GM12878 (cell line): Measurements from ENCODE around the gene CHIA. TPM values are rescaled to one million over a fixed set of nuclear protein-coding genes. Genes with fewer than 3 reads are reported as not detected.

Source experiments
- ATAC-seq: fragments of 200-7000 bp; cut with Tn5 transposase; 3 replicates; pipeline ENCODE4 v1.9.1; 2020; ENCODE audit warnings: mild to moderate bottlenecking, moderate library complexity
- BruUV-seq: library from RNA; stranded (reverse); fragments of 400-500 nt; replicated peaks from 2 replicates; lab custom pipeline; 2021; lab: Mats Ljungman, UMichigan
- CTCF ChIA-PET: fragments of 300-600 bp; sonication (Branson Sonifier 250); formaldehyde crosslinking; extraction: SDS; loops from one replicate; lab custom pipeline; 2021; ENCODE audit warnings: inconsistent platforms; lab: Yijun Ruan, JAX
- POLR2A ChIA-PET: fragments of 350-600 bp; formaldehyde crosslinking; extraction: SDS; loops from one replicate; lab custom pipeline; 2021; ENCODE audit warnings: inconsistent platforms; lab: Charles Lee
- RAD21 ChIA-PET: fragments of 300-600 bp; sonication (Branson Sonifier 250); formaldehyde crosslinking; loops from one replicate; lab custom pipeline; 2023; ENCODE audit warnings: antibody characterized with exemption; ENCODE audit not compliant: unreplicated experiment; lab: Charles Lee
- SMC1A ChIA-PET: fragments of 300-600 bp; sonication (Branson Sonifier 250); formaldehyde crosslinking; loops from one replicate; lab custom pipeline; 2023; ENCODE audit not compliant: unreplicated experiment, uncharacterized antibody; lab: Charles Lee
- DNase-seq: peaks from one replicate; pipeline ENCODE4 v3.0.0-alpha.2; 2011; ENCODE audit warnings: low read depth, low spot score
- FAIRE-seq: peaks from 3 replicates; lab custom pipeline; 2011; peaks lifted over from hg19 to GRCh38; lab: Jason Lieb, UNC
- H2AFZ ChIP-seq: 2 replicates; pipeline ENCODE4 v1.6.0; 2011; ENCODE audit warnings: low read depth, low read length, control low read depth; ENCODE audit not compliant: control insufficient read depth
- H3K27ac ChIP-seq: 2 replicates; pipeline ENCODE4 v1.5.1; 2011; ENCODE audit warnings: control low read depth; ENCODE audit not compliant: control insufficient read depth, insufficient read depth
- H3K27me3 ChIP-seq, 2 experiments: replicated peaks in 1 of 2; 2 replicates each; pipeline versions ENCODE4 v1.6.0 to v1.6.1; 2011; ENCODE audit warnings: low read length in 1 of 2; ENCODE audit not compliant: control insufficient read depth in 2 of 2, insufficient read depth in 2 of 2
- H3K36me3 ChIP-seq, 2 experiments: 2 replicates each; pipeline ENCODE4 v1.5.1; 2011; ENCODE audit warnings: low read length in 1 of 2; ENCODE audit not compliant: control insufficient read depth in 2 of 2, insufficient read depth in 2 of 2
- H3K4me1 ChIP-seq: 2 replicates; pipeline ENCODE4 v1.6.1; 2011; ENCODE audit warnings: mild to moderate bottlenecking, low read length, moderate library complexity, mixed read lengths; ENCODE audit not compliant: control insufficient read depth, insufficient read depth
- H3K4me2 ChIP-seq: 2 replicates; pipeline ENCODE4 v1.6.0; 2011; ENCODE audit warnings: control low read depth; ENCODE audit not compliant: control insufficient read depth, insufficient read depth
- H3K4me3 ChIP-seq: fragments of 200-600 bp; sonication (generic); 2 replicates; pipeline ENCODE4 v1.5.1; 2016
- H3K79me2 ChIP-seq: 2 replicates; pipeline ENCODE4 v1.6.0; 2011; ENCODE audit warnings: low read length; ENCODE audit not compliant: control insufficient read depth, insufficient read depth
- H3K9ac ChIP-seq: 2 replicates; pipeline ENCODE4 v1.8.0; 2011; ENCODE audit warnings: low read length, control low read depth, mixed read lengths; ENCODE audit not compliant: control insufficient read depth, insufficient read depth
- H3K9me3 ChIP-seq: replicated peaks from 3 replicates; pipeline ENCODE4 v1.5.1; 2011; ENCODE audit warnings: mild to moderate bottlenecking, low read length; ENCODE audit not compliant: control insufficient read depth, insufficient read depth
- H4K20me1 ChIP-seq: 2 replicates; pipeline ENCODE4 v1.6.0; 2011; ENCODE audit not compliant: control insufficient read depth, insufficient read depth
- BRCA1 ChIP-seq: IDR thresholded peaks from 2 replicates; pipeline ENCODE4 v1.6.1; 2011; ENCODE audit warnings: low read depth, low read length, improper control_type of control experiment
- CEBPB ChIP-seq, 2 experiments: fragments of 150-350 bp in 1 of 2; IDR thresholded peaks; 2 replicates each; pipeline ENCODE4 v1.6.1; 2012 to 2014; ENCODE audit warnings: low read depth in 2 of 2, low read length in 2 of 2, borderline replicate concordance in 1 of 2, inconsistent platforms in 1 of 2
- EP300 ChIP-seq, 2 experiments: fragments of 150-350 bp in 1 of 2; IDR thresholded peaks; 2 replicates each; pipeline ENCODE4 v1.6.1; 2011 to 2012; ENCODE audit warnings: low read depth in 2 of 2, low read length in 2 of 2, borderline replicate concordance in 1 of 2, improper control_type of control experiment in 1 of 2, inconsistent platforms in 1 of 2; ENCODE audit not compliant: control insufficient read depth in 1 of 2
- LARP7 ChIP-seq: fragments of 450-650 bp; IDR thresholded peaks from 2 replicates; pipeline ENCODE4 v1.6.1; 2017; ENCODE audit warnings: mild to moderate bottlenecking
- NFYA ChIP-seq: IDR thresholded peaks from 2 replicates; pipeline ENCODE4 v1.6.1; 2011; ENCODE audit warnings: low read depth, mild to moderate bottlenecking, low read length, improper control_type of control experiment, borderline replicate concordance
- NFYB ChIP-seq: IDR thresholded peaks from 2 replicates; pipeline ENCODE4 v1.6.1; 2011; ENCODE audit warnings: low read depth, mild to moderate bottlenecking, low read length, improper control_type of control experiment, moderate library complexity; ENCODE audit not compliant: insufficient read depth
- RFX5 ChIP-seq: IDR thresholded peaks from 2 replicates; pipeline ENCODE4 v1.6.1; 2011; ENCODE audit warnings: low read depth, low read length, improper control_type of control experiment
- SUPT20H ChIP-seq: IDR thresholded peaks from 2 replicates; pipeline ENCODE4 v1.6.1; 2011; ENCODE audit warnings: low read depth, mild to moderate bottlenecking, low read length, moderate library complexity, borderline replicate concordance; ENCODE audit not compliant: control insufficient read depth
- YY1 ChIP-seq: IDR thresholded peaks from 2 replicates; pipeline ENCODE4 v1.6.1; 2011; ENCODE audit warnings: low read depth, mild to moderate bottlenecking, low read length
- ZNF217 ChIP-seq: fragments of 450-650 bp; IDR thresholded peaks from 2 replicates; pipeline ENCODE4 v1.6.1; 2017; ENCODE audit warnings: antibody characterized with exemption, mild to moderate bottlenecking
- ZZZ3 ChIP-seq: IDR thresholded peaks from 2 replicates; pipeline ENCODE4 v1.6.1; 2011; ENCODE audit warnings: low read depth; ENCODE audit not compliant: control insufficient read depth, insufficient read length
- WGBS: methylation state at CpG from one replicate; pipeline ENCODE4 v1.1.6; 2016; ENCODE audit warnings: low lambda C conversion rate; ENCODE audit not compliant: insufficient replicate concordance, insufficient coverage; ENCODE audit errors: missing lambda C conversion rate; 5-methylcytosine and 5-hydroxymethylcytosine counted together
- in situ Hi-C: fragments of 300-500 bp; cut with MboI; formaldehyde crosslinking; loops from 9 replicates; pipeline ENCODE4 v1.14.3; 2018; ENCODE audit warnings: mixed read lengths
- intact Hi-C: fragments of 100-400 bp; cut with micrococcal nuclease; formaldehyde crosslinking; loops from one replicate; pipeline ENCODE4 v1.14.2; 2022; ENCODE audit not compliant: unreplicated experiment
- polyA plus RNA-seq, 11 experiments: library from polyadenylated mRNA; depleted of rRNA in 4 of 11; unstranded in 6 of 11; stranded (reverse) in 5 of 11; fragments of >200 nt; fragmentation: Nextera tagmentation in 4 of 11; fragmentation: Illumina TruSeq in 1 of 11; extraction: Ambion mirVana in 4 of 11; extraction: Trizol in 1 of 11; gene quantifications; 1 replicate in 1 of 11; 2 replicates in 10 of 11; pipeline versions ENCODE4 v1.2.1 to v1.2.3, GENCODE V29; 2011 to 2016; ENCODE audit warnings: inconsistent platforms in 2 of 11, missing spikeins in 2 of 11, low read depth in 1 of 11
- total RNA-seq, 4 experiments: library from RNA; depleted of rRNA in 3 of 4; stranded (reverse); fragments of >200 nt in 3 of 4; fragmentation: Illumina TruSeq in 1 of 4; extraction: Trizol in 1 of 4; gene quantifications; 2 replicates each; pipeline versions ENCODE4 v1.2.1 to v1.2.3, GENCODE V29; 2013 to 2021
- TF ChIP-seq, protein P1 (sequence below): IDR thresholded peaks from 2 replicates; pipeline ENCODE4 v1.6.1; 2012; ENCODE audit warnings: improper control_type of control experiment, low read depth, low read length; ENCODE audit not compliant: insufficient replicate concordance
- TF ChIP-seq, protein P2 (sequence below): IDR thresholded peaks from 2 replicates; pipeline ENCODE4 v1.6.1; 2011; ENCODE audit warnings: borderline replicate concordance, low read depth, mild to moderate bottlenecking, moderate library complexity, mixed read lengths, low read length; ENCODE audit not compliant: insufficient read depth; ENCODE audit errors: extremely low read length
- TF ChIP-seq, protein P3 (sequence below): fragments of 450-650 bp; IDR thresholded peaks from 2 replicates; pipeline ENCODE4 v1.6.1; 2017; ENCODE audit warnings: mild to moderate bottlenecking, low read depth, inconsistent platforms; ENCODE audit not compliant: poor library complexity, severe bottlenecking

CHIA gene
- total and polyA plus RNA-seq, 10 of the 15 experiments (the other 5 are each of a cell fraction or from before 2014, with no cell fraction given), result 0.21 TPM; not detected in 9

DNA sequence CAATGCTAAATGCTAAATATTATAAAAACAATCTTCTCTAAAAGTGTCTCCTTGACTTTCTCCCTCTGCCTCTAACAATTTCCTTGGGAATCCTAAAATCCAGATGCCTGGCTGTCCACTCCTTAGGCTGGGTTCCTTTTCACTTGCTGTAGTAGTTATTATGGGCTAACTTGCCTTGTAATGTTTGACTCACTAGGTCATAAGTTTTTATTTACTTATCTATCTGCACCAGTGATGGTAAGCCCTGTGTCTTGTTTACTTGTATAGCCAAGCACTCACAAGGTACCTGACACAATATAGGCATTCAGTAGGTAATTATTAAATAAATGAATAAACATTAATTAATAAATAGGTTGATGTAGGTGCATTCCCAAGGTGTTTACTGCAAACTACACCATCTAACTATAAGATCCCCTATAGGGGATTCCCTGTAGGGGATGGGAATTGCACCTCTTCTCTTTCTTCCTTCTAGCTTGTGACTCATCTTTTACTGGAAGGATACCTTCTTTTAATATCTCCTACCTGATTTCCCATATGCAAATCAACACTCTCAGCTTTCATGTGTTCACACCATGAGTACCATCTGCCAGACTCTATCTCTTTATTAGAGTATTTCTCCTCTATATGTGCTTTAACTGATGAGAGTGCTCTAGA lies 14.7 kb upstream of the CHIA start (continued):
- TF ChIP-seq, protein P1, sequence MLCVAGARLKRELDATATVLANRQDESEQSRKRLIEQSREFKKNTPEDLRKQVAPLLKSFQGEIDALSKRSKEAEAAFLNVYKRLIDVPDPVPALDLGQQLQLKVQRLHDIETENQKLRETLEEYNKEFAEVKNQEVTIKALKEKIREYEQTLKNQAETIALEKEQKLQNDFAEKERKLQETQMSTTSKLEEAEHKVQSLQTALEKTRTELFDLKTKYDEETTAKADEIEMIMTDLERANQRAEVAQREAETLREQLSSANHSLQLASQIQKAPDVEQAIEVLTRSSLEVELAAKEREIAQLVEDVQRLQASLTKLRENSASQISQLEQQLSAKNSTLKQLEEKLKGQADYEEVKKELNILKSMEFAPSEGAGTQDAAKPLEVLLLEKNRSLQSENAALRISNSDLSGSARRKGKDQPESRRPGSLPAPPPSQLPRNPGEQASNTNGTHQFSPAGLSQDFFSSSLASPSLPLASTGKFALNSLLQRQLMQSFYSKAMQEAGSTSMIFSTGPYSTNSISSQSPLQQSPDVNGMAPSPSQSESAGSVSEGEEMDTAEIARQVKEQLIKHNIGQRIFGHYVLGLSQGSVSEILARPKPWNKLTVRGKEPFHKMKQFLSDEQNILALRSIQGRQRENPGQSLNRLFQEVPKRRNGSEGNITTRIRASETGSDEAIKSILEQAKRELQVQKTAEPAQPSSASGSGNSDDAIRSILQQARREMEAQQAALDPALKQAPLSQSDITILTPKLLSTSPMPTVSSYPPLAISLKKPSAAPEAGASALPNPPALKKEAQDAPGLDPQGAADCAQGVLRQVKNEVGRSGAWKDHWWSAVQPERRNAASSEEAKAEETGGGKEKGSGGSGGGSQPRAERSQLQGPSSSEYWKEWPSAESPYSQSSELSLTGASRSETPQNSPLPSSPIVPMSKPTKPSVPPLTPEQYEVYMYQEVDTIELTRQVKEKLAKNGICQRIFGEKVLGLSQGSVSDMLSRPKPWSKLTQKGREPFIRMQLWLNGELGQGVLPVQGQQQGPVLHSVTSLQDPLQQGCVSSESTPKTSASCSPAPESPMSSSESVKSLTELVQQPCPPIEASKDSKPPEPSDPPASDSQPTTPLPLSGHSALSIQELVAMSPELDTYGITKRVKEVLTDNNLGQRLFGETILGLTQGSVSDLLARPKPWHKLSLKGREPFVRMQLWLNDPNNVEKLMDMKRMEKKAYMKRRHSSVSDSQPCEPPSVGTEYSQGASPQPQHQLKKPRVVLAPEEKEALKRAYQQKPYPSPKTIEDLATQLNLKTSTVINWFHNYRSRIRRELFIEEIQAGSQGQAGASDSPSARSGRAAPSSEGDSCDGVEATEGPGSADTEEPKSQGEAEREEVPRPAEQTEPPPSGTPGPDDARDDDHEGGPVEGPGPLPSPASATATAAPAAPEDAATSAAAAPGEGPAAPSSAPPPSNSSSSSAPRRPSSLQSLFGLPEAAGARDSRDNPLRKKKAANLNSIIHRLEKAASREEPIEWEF, result no peak
- TF ChIP-seq LARP7, result no peak
- TF ChIP-seq CEBPB (IDR thresholded peaks at IDR 0.05; ENCODE audit: borderline replicate concordance in 1 of 2, low read depth in 2 of 2, low read length in 2 of 2), result no peak
- no peak for TF ChIP-seq EP300 (IDR thresholded peaks at IDR 0.05; ENCODE audit: borderline replicate concordance in 1 of 2, control insufficient read depth in 1 of 2, low read depth in 2 of 2, low read length in 2 of 2)

DNA sequence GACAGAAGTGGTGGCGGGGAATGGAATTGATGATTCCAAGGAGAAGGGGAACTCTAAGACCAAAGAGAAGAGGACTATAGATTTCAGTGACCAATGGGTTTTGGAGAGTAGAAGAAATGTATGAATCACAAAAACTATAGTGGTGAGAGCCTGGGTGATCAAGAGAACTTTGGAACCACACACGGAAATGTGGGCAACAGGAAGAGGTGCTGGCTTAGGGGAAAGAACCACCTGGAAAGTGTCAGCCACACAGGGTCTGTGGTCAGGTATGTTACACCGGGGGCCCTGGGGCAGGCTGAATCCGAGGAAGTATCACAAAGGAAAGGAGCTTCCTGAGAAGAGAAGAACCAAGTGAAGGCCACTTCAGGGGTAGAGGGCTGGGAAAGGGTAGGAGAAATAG lies 11.5 kb upstream of the CHIA start:
- H3K4me1 ChIP-seq, result peaks cover 4% of the 10 kb centered on the region
- no peaks in the 10 kb centered on the region for H4K20me1 ChIP-seq
- H3K79me2 ChIP-seq, result no peaks in the 10 kb centered on the region
- H3K9ac ChIP-seq, result no peak overlapping the region
- in situ Hi-C loops (no loop called here), intact Hi-C loops (no loop called here)
- no peak overlapping the region for H3K27ac ChIP-seq
- WGBS, result 67% methylated on average over 4 of the region's 4 CpGs
- no peak overlapping the region for H3K4me3 ChIP-seq
- ChIA-PET CTCF (no interaction called here), SMC1A (no interaction called here), RAD21 (no interaction called here), POLR2A (no interaction called here)
- H2AFZ ChIP-seq, result no peak overlapping the region
- no TSS peak for BruUV-seq
- H3K36me3 ChIP-seq, result no peaks in the 10 kb centered on the region
- no peak overlapping the region for H3K4me2 ChIP-seq
- ATAC-seq (no peak), FAIRE-seq (no peak), DNase-seq (no peak)
- H3K9me3 ChIP-seq, result peaks cover 3% of the 10 kb centered on the region; the same call in 2 of the 3 replicates
- H3K27me3 ChIP-seq, result no peaks in the 10 kb centered on the region
- TF ChIP-seq NFYB, result no peak
- no peak for TF ChIP-seq ZNF217
- TF ChIP-seq, protein P2, sequence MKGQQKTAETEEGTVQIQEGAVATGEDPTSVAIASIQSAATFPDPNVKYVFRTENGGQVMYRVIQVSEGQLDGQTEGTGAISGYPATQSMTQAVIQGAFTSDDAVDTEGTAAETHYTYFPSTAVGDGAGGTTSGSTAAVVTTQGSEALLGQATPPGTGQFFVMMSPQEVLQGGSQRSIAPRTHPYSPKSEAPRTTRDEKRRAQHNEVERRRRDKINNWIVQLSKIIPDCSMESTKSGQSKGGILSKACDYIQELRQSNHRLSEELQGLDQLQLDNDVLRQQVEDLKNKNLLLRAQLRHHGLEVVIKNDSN, result no peak
- TF ChIP-seq ZZZ3, result no peak
- TF ChIP-seq NFYA, result no peak
- TF ChIP-seq, protein P3, sequence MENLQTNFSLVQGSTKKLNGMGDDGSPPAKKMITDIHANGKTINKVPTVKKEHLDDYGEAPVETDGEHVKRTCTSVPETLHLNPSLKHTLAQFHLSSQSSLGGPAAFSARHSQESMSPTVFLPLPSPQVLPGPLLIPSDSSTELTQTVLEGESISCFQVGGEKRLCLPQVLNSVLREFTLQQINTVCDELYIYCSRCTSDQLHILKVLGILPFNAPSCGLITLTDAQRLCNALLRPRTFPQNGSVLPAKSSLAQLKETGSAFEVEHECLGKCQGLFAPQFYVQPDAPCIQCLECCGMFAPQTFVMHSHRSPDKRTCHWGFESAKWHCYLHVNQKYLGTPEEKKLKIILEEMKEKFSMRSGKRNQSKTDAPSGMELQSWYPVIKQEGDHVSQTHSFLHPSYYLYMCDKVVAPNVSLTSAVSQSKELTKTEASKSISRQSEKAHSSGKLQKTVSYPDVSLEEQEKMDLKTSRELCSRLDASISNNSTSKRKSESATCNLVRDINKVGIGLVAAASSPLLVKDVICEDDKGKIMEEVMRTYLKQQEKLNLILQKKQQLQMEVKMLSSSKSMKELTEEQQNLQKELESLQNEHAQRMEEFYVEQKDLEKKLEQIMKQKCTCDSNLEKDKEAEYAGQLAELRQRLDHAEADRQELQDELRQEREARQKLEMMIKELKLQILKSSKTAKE, result no peak
- no peak for TF ChIP-seq YY1
- no peak for TF ChIP-seq BRCA1
- TF ChIP-seq SUPT20H, result no peak
- no peak for TF ChIP-seq RFX5
